Prostate gland (tissue), 2 donors: ENCODE measurements around the gene OR8B12. TPM values are rescaled to one million over a fixed set of nuclear protein-coding genes. Genes with fewer than 3 reads are reported as not detected.

Experiments used
- DNase-seq: peaks from one replicate; pipeline ENCODE4 v3.0.0-alpha.2; 2019; ENCODE audit warnings: low spot score
- H3K27ac ChIP-seq, 2 donors: fragments of 200-600 bp; sonication (generic); 2 replicates each; pipeline ENCODE4 v1.5.1; 2017 to 2019
- H3K27me3 ChIP-seq: fragments of 200-600 bp; sonication (generic); replicated peaks from 2 replicates; pipeline ENCODE4 v1.5.1; 2019; ENCODE audit not compliant: insufficient read depth
- H3K36me3 ChIP-seq, 2 donors: fragments of 200-600 bp; sonication (generic); 1 replicate in 1 of 2; 2 replicates in 1 of 2; pipeline versions ENCODE4 v1.5.1 to v1.8.1; 2017 to 2019
- H3K4me1 ChIP-seq: fragments of 200-600 bp; sonication (generic); replicated peaks from 2 replicates; pipeline ENCODE4 v1.5.1; 2019
- H3K4me3 ChIP-seq, 2 donors: fragments of 200-600 bp; sonication (generic); 2 replicates each; pipeline ENCODE4 v1.5.1; 2017 to 2019
- H3K9me3 ChIP-seq: fragments of 200-600 bp; sonication (generic); 2 replicates; pipeline ENCODE4 v1.5.1; 2017
- CTCF ChIP-seq, 4 experiments: fragments of 200-600 bp in 2 of 4; fragments of 450-650 bp in 2 of 4; sonication (generic) in 2 of 4; IDR thresholded peaks; 1 replicate in 3 of 4; 2 replicates in 1 of 4; pipeline ENCODE4 v1.5.1; 2016 to 2019; ENCODE audit warnings: antibody characterized with exemption in 4 of 4, mild to moderate bottlenecking in 2 of 4, moderate library complexity in 2 of 4
- POLR2A ChIP-seq: fragments of 450-650 bp; IDR thresholded peaks from one replicate; pipeline ENCODE4 v1.6.1; 2016; ENCODE audit warnings: antibody characterized with exemption, mild to moderate bottlenecking
- POLR2AphosphoS5 ChIP-seq: sonication (generic); formaldehyde crosslinking; IDR thresholded peaks from one replicate; pipeline ENCODE4 v1.6.1; 2017; ENCODE audit warnings: antibody characterized with exemption
- WGBS: methylation state at CpG from one replicate; pipeline ENCODE4 v1.1.5; 2018; 5-methylcytosine and 5-hydroxymethylcytosine counted together
- intact Hi-C: fragments of 100-400 bp; cut with DNase I; formaldehyde crosslinking; loops from one replicate; pipeline ENCODE4 v1.14.2; 2022
- total RNA-seq, 2 donors: library from RNA; depleted of rRNA; stranded (reverse); fragments of >200 nt; gene quantifications; one replicate each; pipeline ENCODE4 v1.1.0, GENCODE V29; 2016

Gene OR8B12, protein sequence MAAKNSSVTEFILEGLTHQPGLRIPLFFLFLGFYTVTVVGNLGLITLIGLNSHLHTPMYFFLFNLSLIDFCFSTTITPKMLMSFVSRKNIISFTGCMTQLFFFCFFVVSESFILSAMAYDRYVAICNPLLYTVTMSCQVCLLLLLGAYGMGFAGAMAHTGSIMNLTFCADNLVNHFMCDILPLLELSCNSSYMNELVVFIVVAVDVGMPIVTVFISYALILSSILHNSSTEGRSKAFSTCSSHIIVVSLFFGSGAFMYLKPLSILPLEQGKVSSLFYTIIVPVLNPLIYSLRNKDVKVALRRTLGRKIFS
- not detected for total RNA-seq

- 84% methylated on average over 5 of the region's 5 CpGs for WGBS
- no peaks in the 10 kb centered on the region for H3K36me3 ChIP-seq
- no peaks in the 10 kb centered on the region for H3K9me3 ChIP-seq
- no peaks in the 10 kb centered on the region for H3K4me1 ChIP-seq
- intact Hi-C loops, result no loop called here
- no peak for TF ChIP-seq POLR2A
- TF ChIP-seq CTCF (IDR thresholded peaks at IDR 0.05), result no peak
- no peak for TF ChIP-seq POLR2AphosphoS5
- no peaks in the 10 kb centered on the region for H3K27me3 ChIP-seq
- no peak for DNase-seq
- H3K4me3 ChIP-seq, result no peak within 1 kb of the TSS
- no peak within 1 kb of the TSS for H3K27ac ChIP-seq
Measured at GRCh38 chr11:124543554-124543953, at the start of gene OR8B12. TSS of gene OR8B12 (minus strand) at chr11:124543654. CDS start at chr11:124543654, 0 bp downstream.

DNA sequence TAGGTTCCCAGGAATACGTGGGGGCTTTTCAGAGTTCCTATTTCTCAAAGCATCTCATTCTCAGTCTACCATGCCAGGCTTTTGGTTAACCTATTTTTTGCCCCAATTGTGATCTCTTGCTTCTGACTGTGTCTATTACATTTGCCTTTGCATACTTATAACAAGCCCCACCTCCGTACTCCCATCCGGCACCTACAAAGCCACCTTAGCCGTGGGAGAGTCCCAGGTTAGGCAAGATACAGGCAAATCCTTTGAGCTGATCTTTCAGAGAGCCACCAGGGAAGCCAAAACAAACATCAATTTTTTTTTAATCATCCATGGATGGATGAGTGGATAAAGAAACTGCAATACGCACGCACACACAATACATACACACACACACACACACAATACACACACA is 49.2 kb upstream of the OR8B12 start:
- Histone ChIP-seq H3K9me3 (no peaks in the 10 kb centered on the region), H3K36me3 (no peaks in the 10 kb centered on the region), H3K27ac (no peak overlapping the region), H3K27me3 (peaks cover 2% of the 10 kb centered on the region), H3K4me3 (no peak overlapping the region), H3K4me1 (no peaks in the 10 kb centered on the region)
- intact Hi-C loops, result loop anchor here (10.0 kb wide), 1 partner anchor 518 kb away; no protein-coding TSS in a partner anchor
- no peak for TF ChIP-seq POLR2AphosphoS5
- TF ChIP-seq POLR2A, result no peak
- TF ChIP-seq CTCF (IDR thresholded peaks at IDR 0.05), result no peak
- DNase-seq, result no peak
- WGBS, result 70% methylated on average over 6 of the region's 6 CpGs

GRCh38 chr11:124591430-124591829 is 48.0 kb upstream of the OR8B12 start:
- 65% methylated on average over 2 of the region's 2 CpGs for WGBS
- intact Hi-C loops, result loop anchor here (10.0 kb wide), 1 partner anchor 517 kb away; no protein-coding TSS in a partner anchor

GRCh38 chr11:124586238-124586860 is 42.9 kb upstream of the OR8B12 start:
- TF ChIP-seq CTCF (IDR thresholded peaks at IDR 0.05), result peak; percentile 30 to 52 (median 47)
- no peak for TF ChIP-seq POLR2A
- intact Hi-C loops, result no loop called here
- no peaks in the 10 kb centered on the region for H3K36me3 ChIP-seq

More at GRCh38 chr11:124591430-124591829, 48.0 kb upstream of the OR8B12 start:
- H3K27me3 ChIP-seq, result peaks cover 2% of the 10 kb centered on the region
- no peak overlapping the region for H3K27ac ChIP-seq
- no peaks in the 10 kb centered on the region for H3K4me1 ChIP-seq
- no peaks in the 10 kb centered on the region for H3K9me3 ChIP-seq
- H3K36me3 ChIP-seq, result no peaks in the 10 kb centered on the region
- TF ChIP-seq POLR2A, result no peak
- no peak for TF ChIP-seq POLR2AphosphoS5
- no peak for TF ChIP-seq CTCF (IDR thresholded peaks at IDR 0.05)
- no peak for DNase-seq
- H3K4me3 ChIP-seq, result no peak overlapping the region

More at GRCh38 chr11:124586238-124586860, 42.9 kb upstream of the OR8B12 start:
- H3K27ac ChIP-seq, result no peak overlapping the region
- peak; percentile 42 for DNase-seq
- H3K4me3 ChIP-seq, result no peak overlapping the region
- H3K9me3 ChIP-seq, result no peaks in the 10 kb centered on the region
- 48% methylated on average over 3 of the region's 3 CpGs for WGBS
- H3K27me3 ChIP-seq, result no peaks in the 10 kb centered on the region
- no peaks in the 10 kb centered on the region for H3K4me1 ChIP-seq
